HG03439 (cell line): ENCODE results near the gene FNIP2.
"Not testable (repeated sequence)": the region's sequence is repeated elsewhere in the genome, so short reads cannot be mapped to it uniquely, and the experiment has no call there.

Experiments used
- ATAC-seq: cut with Tn5 transposase; IDR thresholded peaks from one replicate; pipeline ENCODE4 v1.9.1; 2021; ENCODE audit warnings: mild to moderate bottlenecking, moderate library complexity; ENCODE audit not compliant: unreplicated experiment

FNIP2 gene

GRCh38 chr4:158813113-158813512, 44.3 kb downstream of the FNIP2 start:
- no peak for ATAC-seq

DNA sequence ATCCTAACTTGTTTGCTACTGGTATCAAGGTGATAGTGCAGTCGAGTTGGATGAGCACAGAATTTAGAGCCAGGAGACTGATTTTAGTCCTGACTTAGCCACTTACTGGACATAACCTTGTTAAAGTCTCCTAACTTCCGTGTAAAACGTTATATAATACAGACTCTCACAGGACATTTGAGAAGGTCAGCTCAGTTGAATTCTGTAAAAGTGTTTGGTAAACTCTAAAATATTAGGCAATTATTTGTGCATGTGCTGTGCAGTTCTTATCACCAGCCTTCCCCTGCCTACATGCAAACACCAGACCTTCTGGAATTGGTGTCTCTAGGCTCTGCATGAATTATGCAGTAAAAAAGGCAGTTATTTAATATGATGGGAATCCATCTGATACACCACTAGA, 45.4 kb downstream of the FNIP2 start:
- no peak for ATAC-seq

DNA sequence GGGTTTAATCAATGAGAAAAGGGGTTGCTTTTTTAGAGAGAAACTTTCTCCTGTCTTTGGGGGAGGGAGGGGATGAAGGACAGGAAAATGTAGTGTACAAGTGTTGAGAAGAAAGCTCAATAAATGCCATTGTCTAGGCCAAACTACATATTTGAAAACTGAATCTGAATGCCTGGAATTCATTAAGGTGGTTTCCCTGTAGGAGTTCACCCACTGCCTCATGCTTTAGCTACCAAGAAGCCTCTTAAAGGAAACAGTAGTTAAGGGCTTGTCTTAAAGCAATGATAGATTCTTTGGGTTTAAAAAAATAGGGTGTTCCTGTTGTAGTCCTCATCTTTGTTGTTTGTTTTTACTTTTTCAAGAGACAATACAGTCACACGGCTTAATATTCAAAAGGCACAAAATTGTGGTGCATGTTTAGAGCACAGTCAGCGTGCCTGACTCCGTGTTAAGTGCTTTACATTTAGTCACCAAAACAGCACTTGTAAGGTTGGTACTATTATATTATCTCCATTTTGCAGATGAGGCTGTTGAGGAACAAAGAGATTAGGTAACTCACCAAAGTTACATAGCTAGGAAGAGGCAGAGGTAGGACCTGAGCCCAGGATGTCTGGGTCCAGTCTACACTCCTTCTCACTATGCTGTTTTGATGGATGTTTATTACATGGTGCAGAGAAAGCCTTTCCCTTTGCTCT, 46.0 kb downstream of the FNIP2 start:
- ATAC-seq = no peak

GRCh38 chr4:158816955-158817354, 48.1 kb downstream of the FNIP2 start:
- no peak for ATAC-seq

DNA sequence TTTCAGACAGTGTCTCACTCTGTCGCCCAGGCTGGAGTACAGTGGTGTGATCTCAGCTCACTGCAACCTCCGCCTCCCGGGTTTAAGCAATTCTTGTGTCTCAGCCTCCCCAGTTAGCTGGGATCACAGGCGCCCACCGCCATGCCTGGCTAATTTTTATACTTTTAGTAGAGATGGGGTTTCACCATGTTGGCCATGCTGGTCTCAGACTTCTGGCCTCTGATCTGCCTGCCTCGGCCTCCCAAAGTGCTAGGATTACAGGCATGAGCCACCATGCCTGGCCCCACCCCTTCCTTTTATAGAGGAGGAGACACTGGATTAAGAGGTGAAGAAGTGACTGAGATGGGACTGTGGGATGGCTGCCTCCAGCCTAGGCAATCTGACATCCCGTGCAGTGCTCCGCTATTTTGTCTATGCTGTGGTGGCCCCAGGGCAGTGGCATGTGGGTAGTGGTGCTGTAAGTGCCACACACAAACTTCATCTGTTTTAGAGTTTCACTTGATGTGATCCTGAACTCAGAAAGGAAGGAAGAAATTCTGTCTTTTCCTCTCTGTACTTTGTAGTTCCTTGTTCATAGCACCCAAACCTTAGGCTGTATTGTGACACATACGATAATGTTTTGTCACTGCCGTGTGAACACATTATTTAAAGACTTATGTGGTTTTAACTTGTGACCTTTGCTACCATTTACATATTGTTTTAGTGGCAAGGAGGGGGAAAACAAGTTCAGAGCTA, 48.9 kb downstream of the FNIP2 start:
- peak; percentile 81 for ATAC-seq

DNA sequence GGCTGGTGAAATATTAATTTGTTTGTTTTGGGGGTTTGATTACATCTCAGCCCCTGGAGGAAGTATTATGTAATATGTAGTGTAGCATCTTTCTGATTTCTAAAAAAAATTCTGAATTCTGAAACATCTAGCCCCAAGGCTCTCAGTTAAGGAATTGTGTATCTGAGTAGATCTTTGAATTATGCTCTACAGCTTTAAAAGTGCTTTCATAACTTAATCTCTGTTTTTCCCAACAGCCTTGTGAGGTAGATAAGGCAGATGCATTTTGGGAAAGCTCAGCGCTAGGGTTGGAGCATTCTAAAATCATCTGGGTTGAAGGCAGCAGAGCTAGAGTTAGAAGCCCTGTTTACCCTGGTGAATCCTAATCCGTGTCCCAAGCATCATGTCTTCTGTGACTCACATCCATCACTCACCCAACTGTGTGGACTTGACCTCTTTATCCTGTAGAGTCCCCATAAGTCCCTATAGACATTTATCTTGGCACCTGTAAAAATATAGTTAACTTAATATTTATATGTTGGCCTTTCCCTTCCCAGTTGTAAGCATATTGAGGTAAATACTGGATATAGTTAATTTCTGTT, 49.8 kb downstream of the FNIP2 start:
- no peak for ATAC-seq

- no peak for ATAC-seq
These were observed 51.3 kb downstream of the FNIP2 start for GRCh38 chr4:158819942-158820786.

GRCh38 chr4:158821228-158821971, 52.6 kb downstream of the FNIP2 start:
- no peak for ATAC-seq

DNA sequence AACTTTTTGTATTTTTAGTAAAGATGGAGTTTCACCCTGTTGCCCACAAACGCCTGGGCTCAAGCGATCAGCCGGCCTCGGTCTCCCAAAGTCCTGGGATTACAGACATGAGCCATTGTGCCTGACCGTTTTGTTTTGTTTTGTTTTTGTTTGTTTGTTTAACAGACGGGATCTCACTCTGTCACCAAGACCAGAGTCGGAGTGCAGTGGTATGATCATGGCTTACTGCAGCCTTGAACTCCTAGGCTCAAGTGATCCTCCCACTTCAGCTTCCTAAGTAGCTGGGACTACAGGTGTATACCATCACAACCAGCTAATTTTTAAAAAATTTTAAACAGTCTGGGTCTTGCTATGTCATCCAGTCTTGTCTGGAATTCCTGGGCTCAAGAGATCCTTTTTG, 53.5 kb downstream of the FNIP2 start:
- ATAC-seq = no peak

DNA sequence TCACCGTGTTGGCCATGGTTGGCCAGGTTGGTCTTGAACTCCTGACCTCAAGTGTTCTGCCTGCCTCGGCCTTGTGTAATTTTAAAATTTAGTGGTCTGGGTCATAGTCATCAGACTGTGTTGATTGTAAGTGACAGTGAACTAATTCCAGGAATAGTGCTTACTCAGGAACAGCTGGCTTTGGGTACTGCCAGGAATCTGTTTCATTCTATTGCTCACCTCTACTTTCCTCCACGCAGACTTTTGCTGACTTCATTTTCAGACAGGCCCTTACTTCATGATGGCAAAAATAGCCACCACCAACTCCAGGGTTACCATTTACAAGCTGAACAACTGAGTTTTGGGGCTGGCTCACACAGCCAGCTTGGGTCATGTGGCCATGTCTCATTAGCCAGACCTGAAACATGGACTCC, 54.6 kb downstream of the FNIP2 start:
- peak; percentile 52 for ATAC-seq

DNA sequence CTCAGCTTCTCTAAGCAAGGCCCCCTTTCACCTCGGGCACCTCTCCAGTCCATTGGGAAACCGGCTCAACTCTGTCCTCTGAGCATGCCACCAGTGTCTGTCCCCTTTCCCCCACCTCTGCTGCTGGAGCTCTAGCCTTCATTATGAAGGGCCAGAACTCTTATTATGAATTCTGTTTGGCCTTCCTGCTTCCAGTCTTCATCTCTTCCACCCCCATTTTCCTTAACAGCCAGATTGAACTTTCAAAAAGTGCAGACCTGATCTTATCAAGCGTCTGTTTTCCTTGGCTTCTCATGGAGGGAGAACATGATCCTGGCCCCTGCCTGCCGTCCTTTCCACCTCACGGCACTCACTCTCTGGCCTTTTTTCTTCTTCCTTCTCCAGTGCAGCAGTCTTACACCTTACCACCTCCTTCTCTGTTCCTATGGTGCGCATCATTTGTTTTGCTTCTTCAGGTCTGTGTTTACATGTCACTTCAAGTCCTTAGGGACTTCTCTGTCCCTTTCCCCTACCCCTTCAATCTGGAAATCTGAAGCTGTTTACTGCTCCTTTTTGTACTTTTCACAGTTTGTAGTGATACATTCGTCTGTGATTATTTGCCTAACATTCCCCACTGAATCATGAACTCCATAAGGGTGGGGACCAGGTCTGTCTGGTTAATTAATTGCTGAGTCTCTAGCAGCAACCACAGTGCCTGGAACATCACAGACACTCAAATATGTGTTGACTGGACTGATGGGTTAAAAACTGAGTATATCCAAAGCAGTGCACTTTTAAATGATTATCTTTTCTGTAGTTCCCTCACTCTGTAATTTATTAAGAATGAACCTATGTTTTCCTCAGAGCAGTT, 55.8 kb downstream of the FNIP2 start:
- ATAC-seq = no peak

DNA sequence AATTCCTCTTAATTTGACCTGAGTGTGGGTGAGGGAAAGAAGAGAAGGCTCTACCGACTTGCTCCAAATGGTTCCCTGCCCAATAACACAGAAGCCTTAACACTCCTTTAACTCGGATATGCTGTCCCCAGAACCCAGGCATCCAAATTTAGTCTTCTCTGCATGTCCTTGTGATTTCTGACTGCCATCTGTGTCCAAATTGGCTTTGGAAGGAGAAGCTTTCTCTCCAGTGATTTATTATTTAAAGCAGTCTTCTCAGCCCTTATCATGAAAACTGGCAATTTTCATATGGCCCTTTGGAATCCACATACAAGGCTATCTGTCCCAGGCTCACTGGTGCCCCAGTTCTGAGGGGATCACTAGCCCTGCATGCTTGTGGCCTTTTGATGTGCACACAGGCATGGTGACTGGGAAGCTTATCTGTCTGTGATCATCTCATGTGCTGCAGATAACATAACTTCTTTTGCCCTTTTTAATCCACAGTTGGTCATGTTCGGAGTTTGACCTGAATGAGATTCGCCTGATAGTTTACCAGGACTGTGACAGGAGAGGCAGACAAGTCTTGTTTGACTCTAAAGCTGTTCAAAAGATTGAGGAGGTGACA, 56.7 kb downstream of the FNIP2 start:
- ATAC-seq = no peak

DNA sequence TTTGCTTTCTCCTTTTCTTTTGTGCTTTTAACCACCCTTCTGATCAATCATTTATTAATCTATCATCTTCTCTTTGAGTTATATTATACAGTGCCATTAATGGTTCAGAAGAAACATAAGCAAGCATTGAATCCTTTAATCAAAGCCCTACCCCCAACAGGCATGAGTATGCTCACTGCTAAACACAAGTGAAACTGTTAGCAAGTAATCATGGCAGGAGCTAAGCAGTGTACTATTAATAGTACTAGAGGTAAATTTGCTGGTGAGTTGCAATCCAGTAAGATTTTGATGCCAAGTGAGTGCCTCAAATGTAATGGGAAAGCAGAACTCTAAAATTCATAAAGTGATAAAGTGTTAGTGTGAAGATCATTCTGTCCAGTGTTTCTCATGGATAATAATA, 57.2 kb downstream of the FNIP2 start:
- peak; percentile 42 for ATAC-seq

GRCh38 chr4:158826882-158827281, 58.1 kb downstream of the FNIP2 start:
- no peak for ATAC-seq

- ATAC-seq = no peak
These were observed 58.7 kb downstream of the FNIP2 start for GRCh38 chr4:158827543-158827981.

DNA sequence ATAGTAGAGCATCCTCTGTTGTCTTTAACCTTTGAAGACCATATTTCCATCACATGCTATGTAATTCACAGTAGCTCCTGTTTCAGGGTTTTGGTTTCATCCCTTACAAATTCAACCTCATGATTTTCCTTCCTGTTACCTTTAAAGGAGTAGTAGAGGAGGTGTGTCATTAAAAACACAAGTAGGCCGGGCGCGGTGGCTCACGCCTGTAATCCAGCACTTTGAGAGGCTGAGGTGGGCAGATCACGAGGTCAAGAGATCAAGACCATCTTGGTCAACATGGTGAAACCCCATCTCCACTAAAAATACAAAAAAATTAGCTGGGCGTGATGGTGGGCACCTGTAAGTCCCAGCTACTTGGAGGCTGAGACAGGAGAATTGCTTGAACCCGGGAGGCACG, 59.3 kb downstream of the FNIP2 start:
- ATAC-seq = not testable (repeated sequence)

DNA sequence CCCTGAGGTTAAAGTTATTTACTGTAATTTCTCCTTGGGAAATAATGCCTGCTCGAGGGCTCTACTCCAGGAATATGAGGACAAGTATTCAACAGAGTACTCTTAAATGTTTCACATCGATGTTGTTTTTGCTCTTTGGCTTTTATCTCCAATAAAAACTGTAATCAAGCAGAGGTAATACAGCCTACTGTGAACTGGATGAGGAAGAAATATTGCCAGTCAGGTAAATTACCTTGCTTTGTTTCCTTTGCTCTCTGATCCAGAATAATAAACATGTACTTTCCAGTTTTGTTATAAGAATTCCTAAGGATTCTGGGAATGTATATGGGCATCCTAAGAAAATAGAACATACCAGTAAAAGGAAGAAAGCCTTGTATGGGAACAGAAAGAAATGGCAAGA, 60.4 kb downstream of the FNIP2 start:
- ATAC-seq = no peak

DNA sequence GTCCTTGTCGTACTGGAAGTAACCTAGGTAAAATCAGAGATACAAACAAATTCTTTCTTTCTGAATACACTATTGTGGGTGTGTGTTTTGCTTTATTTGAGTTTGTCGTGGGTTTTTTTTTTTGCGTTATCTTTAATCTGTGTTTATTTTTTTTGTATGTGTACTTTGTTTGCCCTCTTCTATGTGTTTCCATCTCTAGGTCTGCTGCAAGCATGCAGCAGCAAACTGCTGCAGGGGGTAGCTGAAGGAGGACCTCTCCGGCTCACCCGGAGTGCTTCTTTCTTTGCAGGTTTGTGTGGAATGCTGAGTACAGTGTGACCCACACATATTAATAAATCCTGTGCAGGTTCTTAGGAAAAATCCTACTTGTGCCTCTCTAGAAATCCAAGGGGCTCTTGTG, 64.8 kb downstream of the FNIP2 start:
- ATAC-seq = no peak
